ENCODE measurements around the gene AMACR.
"Not testable (repeated sequence)": the region's sequence is repeated elsewhere in the genome, so short reads cannot be mapped to it uniquely, and the experiment has no call there.

AMACR gene

DNA sequence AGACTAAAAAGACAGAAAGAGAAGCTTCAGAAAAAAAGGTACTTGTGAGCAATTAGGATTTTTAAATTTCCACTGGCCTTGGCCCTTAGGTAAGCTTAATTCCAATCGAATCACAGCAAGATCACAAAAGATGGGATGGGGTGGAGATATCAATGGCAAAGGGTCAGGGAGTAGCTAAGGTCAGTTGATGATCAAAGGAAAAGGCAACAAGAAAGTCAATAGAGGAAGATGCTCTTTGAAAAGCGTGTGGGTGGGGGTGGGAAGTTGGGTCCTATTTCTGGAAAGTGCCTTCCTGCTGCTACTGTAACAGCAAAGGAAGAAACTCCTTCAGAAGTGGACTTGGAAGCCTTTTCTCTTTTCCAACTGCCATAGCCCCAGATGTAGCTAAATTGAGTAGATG, 27.9 kb upstream of the AMACR start:
- DNase-seq: no peak

DNA sequence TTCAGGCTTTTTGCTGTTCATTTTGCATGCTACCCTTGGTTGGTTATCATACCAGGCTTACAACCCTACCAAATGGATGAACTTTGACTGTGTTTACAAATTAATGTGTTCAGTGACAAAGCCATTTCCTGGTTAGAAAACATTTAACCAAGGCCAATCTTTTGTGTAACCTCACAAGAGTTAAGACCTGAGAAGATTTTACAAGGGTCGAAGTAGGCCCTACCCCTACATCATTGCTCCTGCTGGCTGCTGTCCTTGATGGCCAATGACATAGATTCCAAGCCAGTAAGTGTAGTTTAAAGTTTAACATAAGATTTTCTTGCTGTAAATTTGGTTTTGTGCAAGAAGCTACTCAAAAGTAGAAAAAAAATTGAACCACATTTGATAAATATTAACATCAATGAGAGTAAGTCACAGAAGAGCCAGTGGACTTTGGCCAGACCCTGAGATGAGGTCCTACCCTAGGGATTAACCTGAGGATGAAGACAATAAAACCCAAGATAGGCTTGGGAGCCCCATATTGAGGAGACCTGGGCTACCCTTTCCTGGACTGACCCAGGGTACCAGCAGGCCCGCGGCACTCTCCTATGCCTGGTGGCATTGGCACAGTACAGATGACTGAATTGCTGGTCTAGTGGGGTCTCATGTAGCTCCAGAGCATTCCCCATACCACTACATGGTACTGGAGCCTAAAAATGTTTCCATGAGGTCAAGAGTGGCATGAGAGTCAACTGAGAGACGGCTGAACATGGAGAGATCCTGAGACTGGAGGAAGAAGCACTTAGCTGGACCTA, 26.9 kb upstream of the AMACR start:
- no peak for DNase-seq

DNA sequence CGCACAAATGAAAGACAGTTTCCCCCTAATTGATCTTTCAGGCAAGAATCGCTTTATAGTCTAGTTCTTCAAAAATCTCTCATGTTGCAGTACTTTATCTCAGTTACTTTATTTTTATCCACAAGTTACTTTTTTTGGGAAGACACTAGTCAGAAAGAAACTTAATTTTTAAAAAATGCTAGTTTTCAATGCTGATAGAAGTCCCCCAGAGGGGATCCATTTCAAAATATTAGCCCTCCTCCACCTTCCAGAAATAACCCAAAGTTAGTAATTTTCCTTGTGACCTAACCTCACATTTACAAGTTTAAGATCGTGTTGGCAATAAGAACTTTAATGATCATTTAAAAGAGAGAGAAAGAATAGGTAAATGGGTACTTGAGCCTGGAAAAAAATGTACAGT, 24.1 kb upstream of the AMACR start:
- DNase-seq: no peak

DNA sequence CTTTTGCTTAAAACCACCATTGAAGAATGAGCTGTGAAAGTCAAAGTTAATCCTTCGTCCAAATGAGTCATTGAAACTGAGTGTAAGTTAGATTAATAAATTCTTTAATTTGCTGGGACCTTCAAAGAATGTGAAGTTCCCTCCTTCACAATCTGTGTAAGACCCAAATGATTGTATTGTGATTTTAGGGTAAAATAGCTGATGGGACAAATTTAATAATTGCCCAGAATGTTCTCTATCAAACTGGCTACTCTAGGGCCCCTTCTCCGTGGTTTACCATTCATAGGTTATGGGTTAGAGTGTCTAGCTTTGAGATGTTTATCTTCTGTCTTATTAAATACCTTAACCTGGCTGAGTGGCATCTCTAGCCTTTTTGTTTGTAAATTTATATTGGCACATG, 23.3 kb upstream of the AMACR start:
- DNase-seq: no peak

DNA sequence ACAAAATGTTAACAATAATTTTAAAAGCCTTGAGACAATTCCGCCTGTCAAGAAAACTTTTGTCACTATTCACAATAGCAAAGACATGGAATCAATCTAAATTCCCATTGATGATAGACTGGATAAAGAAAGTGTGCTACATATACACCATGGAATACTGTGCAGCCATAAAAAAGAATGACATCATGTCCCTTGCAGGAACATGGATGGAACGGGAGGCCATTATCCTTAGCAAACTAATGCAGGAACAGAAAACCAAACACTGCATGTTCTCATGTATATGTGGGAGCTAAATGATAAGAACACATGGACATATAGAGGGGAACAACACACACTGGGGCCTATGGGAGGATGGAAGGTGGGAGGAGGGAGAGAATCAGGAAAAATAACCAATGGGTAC, 22.7 kb upstream of the AMACR start:
- not testable (repeated sequence) for DNase-seq

DNA sequence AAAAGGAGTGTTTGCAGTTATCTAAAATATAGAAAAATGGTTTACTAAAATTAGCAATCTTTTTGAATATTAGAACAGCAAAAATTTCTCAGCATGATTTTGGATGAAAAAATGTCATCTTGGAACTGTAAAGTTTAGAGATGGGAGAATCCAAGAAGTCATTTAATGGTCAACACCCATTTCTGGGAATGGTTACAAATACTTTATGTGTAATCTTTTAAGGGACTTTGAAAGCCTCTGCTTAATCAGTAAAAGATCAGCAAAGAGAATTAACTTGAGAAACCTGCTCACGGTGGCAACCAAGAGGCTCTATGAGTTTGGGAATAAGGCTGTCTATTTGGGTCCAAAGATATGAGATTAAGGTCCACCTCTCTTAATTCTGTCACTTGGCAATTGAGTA, 22.2 kb upstream of the AMACR start:
- DNase-seq: no peak

DNA sequence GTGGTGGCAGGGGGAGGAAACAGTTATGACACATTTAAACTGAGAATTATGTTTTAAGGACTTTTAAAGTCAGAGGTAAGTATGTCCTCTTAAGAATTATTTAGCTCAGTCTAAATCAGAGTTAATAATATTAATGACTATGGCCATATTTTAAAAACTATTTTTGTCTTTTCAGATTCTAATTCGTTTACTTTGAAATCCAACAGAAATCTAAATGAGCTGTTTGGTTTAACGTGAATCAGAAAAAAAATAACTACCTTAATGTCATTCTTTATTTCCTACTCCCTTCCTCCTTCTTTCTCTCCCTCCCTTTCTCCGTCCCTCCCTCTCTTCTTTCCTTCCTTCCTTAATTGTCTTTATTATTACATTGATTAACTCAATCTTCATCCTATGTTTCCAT, 20.5 kb upstream of the AMACR start:
- no peak for DNase-seq

DNA sequence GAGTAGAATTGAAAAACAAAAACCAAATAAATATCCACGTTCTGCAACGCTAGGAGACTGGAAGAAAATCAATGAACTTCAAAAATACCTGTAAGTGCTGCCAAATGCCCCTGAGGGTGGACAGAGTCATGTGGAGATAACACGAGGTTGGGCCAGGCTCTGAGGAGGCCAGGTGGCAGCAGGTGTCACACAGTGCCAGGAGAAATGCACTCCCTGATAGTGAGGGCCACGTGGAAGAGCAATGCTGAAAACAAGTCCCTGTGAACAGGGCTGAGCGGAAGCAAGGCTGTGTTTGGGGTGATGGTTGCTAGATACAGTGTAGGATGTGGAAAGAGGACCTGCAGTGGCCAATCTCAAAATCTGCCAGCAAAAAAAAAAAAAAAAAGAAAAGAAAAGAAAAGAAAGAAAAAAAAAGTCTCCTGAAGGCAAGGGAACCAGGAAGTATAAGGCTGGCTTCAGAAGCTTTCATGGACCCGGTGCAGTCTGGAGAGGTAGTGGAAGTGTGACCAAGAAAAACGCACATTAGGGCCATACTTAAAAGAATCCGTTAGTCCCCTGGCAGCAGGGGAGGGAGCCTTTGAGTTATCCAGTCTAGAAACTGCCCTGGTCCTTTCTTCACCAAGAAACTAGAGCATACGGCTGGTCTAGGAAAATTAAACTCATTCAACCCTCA, 18.4 kb upstream of the AMACR start:
- DNase-seq: no peak

DNA sequence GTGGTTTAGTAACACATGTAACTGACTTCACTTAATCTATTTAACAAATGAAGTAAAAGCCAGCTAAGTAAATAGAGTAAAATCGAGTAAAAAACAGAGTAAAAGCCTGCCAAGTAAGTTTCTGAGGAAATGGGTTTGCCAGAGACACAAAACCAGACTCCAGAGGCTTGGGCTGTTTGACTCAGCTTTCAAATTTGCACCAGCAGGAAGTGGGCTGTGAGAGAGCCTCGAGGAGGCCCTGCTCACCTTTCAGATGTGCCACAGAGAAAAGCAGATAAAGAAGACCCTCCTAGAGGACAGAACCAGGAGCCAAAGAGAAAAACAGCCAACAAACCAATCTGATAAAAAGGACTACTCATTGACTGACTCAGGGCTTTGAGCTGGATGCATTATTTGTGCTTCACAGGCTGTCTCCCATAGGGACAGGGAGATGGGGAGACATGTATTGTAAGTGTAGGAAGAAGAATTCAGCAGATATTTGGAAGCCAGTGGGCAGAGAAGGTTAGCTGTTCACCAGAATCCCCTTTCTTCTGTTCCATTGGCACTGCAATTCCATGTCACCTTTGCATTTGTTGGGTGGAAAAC, 14.4 kb upstream of the AMACR start:
- DNase-seq: no peak

DNA sequence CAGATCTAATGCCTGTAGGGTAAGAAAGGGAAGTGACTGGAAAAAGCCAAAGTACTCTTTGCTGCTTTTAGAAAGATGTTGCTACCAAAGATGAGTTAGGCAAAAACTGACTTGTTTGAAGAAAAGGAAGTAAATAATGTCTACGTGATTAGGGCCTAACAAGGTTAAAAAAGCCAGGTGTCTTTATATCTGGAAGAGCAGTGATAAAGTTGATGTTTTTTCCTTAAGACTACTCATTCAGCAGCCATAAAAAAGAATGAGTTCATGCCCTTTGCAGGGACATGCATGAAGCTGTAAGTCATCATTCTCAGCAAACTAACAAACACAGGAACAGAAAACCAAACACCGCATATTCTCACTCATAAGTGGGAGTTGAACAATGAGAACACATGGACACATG, 13.5 kb upstream of the AMACR start:
- no peak for DNase-seq

DNA sequence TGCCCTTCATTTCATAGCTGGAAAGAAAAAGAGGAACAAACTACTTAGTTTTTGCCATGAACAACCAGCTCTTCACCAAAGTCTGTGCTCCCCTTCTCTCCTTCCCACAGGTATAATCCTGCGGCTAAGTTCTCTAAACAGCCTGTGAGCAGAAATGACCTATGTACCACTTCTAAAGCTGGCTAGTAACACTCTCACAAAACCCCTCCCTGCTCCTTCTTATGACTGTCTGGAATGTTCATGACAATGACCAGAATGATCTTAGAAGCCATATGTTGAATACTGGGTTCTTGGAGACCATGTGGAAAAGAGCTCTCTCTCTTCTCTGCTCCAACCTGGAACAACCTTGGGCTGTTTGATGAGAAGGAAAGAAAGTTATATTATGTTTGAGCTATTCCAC, 12.9 kb upstream of the AMACR start:
- DNase-seq: no peak

DNA sequence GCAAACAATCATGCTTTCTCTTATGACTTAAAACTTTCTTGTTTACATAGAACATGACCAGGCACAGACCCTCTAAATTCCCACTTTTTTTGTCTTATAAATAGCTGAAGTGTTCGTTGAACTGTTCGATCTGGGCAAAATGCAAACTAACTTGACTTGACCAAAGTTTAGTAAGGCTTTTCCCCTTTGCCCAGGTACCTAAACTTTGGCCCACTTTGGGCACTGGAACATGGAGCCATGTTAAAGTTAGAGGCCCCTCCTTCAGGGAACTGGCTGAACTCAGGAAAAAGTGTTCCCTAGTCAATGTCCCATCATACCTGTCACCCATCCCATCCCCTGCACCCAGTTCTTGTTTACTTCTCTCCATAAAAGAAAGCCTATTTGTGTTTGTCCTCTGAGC, 9.4 kb upstream of the AMACR start:
- no peak for DNase-seq

DNA sequence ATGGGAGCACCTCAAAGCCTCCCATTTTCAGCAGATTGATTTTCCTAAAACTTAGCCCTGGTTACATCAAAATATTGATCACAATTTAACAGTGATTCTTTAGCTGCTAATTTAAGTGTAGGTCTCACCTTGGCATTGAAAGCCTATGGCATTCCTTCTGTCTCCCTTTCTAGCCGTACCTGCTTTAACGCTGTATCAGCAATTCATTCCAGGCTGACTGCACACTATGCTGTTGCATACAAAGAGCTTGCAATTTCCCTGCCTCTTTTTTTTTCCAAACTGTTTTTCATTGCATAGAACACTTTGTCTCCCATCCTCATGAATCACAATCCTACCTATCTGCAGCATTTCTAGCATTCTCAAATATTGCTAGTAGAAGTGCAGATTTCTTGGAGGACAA, 8.9 kb upstream of the AMACR start:
- DNase-seq: no peak

DNA sequence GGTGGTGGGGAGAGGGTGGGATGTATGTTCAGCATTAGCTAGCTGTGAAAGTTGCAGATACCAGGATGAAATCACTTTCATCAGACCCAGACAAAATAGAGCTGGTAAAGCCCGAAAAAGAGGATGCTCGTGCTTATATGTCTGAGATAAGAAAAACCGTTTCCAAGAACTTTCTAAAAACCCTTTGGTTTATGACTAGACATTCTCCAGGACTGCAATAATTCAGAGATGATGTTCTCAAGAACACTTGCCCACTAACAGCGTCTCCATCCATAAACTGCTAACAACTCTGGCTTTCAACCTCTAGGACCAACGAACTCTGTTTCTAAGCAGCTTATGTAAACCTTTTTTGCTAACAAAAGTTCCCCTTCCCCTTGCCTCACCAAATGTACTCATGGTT, 8.4 kb upstream of the AMACR start:
- peak; percentile 52 for DNase-seq

DNA sequence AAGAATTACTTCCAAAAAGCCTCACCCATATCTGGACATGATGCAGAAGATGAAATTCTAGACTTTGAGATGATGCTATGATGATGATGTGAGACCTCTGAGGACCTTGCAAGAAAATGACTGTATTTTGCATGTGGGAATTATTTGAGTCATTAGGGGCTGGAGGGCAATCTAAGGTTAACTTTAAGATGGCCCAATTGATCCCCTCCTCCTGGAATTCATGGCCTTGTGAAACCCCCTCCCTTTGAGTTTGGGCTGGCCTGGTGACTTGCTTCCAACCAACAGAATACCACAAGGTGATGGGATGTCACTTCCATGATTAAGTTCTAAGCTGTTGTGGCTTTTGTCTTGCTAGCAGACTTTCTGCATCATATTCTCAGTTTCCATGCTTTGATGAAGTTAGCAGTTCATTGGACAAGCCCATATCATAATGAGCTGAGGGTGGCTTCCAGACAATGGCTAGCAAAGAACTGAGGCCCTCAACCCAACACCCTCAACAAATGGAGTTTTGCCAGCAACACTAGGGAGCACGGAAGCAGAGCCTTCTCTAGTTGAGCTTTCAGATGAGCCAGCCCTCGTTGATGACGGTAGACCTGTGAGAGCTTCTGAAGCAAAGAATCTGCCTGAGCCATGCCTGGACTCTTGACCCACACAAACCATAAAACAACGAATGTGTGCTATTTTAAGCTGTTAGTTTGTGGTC, 7.4 kb upstream of the AMACR start:
- no peak for DNase-seq

DNA sequence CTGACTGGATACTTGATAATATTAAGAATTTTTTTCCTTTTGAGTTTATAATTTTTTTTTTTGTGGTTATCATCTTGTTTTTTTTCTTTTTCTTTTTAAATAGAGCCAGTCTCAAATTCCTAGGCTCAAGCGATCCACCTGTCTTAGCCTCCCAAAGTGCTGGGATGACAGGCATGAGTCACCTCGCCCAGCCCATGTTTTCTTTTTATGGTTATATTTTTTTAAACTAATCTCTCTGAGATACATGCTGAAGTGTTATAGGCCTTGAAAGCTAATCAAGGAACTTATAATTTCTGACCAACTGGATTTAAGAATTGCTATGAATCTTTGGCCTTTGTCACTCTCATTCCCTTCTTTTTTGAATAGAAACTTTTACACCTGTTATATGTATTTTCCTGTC, 6.8 kb upstream of the AMACR start:
- no peak for DNase-seq

DNA sequence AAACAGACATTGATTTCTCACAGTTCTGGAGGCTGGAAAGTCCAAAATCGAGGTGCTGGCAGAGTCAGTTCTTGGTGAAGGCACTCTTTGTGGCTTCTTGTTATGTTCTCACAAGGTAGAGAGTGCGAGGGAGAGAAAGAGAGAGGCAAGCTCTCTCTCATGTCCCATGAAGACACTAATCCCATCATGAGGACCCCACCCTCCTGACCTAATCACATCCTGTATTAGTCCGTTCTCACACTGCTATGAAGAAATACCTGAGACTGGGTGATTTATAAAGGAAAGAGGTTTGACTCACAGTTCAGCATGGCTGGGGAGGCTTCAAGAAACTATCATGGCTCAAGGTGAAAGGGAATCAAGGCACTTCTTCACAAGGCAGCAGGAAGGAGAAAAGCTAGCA, 5.7 kb upstream of the AMACR start:
- no peak for DNase-seq

DNA sequence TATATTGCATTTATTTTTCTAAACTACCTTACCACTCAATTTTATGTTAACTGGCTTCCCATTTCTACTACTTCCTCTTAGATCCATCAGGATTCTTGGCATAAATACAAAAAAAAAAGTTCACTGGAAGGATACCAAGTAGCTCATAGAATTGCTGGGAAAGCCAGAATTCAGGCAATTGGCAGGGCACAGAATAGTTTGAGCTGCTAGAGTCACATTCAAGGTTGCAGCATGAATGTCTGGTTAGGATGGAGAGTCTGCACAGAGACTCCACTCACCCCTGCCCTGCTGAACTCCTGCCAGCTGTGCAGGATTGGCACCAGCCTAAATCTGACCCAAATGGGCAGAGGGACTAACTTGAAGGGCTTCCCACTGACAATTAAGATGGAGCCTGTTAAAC, 4.9 kb upstream of the AMACR start:
- no peak for DNase-seq

DNA sequence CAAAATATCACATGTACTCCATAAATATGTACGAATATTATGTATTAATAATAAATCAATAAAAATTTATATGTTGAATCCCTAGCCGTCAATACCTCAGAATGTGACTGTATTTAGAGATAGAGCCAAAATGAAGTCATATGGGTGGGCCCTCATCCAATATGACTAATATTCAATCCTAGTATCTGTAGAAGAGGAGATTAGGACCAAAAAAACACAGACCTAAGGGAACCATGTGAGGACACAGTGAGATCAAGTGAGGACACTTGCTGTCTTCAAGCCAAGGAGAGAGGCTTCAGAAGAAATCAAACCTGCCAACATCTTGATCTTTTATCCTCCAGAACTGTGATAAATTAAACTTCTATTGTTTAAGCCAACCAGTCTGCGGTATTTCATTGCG, 3.7 kb upstream of the AMACR start:
- peak; percentile 49 for DNase-seq

DNA sequence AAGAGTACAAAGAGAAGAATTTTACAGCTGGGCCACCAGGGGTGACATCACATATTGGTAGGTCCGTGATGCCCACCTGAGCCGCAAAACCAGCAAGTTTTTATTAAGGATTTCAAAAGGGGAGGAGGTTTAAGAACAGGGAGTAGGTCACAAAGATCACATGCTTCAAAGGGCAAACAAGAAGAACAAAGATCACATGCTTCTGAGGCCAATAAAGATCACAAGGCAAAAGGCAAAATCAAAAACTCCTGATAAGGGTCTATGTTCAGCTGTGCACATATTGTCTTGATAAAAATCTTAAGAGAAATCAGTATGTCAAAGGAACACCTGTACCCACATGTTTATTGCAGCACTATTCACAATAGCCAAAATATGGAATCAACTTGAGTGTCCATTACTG, 2.3 kb upstream of the AMACR start:
- not testable (repeated sequence) for DNase-seq

DNA sequence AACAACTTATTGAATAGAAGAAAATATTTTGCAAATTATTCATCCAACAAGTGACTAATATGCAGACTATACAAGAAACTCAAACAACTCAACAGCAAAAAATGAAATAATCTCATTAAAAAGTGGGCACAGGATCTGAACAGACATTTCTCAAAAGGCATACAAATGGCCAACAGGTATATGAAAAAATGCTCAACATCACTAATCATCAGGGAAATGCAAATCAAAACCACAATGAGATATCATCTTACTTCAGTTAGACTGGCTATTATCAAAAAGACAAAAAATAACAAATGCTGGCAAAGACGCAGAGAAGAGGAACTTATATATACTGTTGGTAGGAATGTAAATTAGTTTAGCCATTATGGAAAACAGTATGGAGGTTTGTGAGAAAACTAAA, 1.8 kb upstream of the AMACR start:
- DNase-seq: peak; percentile 32

DNA sequence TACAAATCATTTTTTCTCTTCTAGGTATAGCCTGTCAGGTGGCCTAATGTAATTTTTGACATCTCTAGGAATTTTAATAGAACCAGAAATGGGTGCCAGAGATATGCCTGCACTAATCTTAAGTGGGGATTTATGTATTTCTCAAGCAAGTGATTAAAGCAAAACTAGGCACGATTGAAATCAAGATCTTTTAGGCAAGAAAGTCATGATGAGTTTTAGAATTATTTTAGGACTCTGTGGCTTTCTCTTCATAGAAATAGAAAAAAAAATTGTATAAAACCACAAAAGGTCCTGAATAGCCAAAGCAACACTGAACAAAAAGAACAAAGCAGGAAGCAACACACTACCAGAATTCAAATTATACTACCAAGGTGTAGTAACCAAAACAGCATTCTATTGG, 952 bp upstream of the AMACR start:
- peak; percentile 56 for DNase-seq

DNA sequence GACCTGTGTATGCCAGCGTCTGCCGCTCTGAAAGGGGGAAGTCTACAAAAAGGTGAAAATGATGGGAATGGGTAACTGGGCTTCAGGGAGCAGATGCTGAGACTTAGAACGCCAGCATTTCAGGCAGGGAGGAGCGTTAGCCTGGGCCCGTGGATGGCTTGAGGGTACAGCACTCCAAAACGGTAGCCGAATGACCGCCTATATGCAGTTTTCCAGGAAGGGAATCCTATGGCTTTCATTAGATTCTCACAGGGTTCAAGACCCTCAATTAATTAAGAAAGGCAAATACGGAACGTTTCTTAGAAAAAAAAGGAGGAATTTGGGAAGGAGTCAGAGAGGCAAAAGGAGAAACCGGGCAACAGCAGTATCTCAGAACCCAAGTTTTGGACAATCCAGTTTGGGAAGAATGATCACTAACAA, 639 bp downstream of the AMACR start:
- DNase-seq: peak; percentile 28

DNA sequence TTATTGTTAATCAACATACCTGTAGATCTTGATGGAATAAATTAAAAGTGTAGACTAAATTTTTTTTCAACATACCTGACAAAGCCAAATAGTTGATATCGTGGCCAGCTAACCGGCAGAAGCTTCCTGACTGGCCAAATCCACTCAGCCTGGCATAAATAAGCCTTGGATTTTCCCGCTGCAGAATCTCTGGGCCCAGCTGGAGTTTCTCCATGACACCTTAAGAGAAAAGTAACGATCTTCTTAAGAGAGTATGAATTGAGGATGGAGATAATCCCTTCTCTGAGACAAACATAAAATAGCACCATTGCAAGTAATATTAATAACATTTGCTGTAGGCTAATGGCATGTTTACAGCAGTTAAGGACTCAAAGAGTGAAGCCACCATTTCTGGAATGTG, 2.2 kb downstream of the AMACR start:
- DNase-seq: no peak

Data from hematopoietic multipotent progenitor cell treated with erythropoietin and hydrocortisone succinate and interleukin-3 and kit ligand, for 4 days (in vitro differentiated cells).